Gastrocnemius medialis (tissue), 4 donors: Measurements from ENCODE around the gene SWAP70. TPM values are rescaled to one million over a fixed set of nuclear protein-coding genes. Genes with fewer than 3 reads are reported as not detected.

Source experiments
- ATAC-seq, 2 donors: fragments of 150-250 bp; one replicate each; pipeline ENCODE4 v1.9.1; 2016
- DNase-seq, 2 donors: peaks; one replicate each; pipeline ENCODE4 v3.0.0-alpha.2; 2019
- H3K27ac ChIP-seq, 4 donors: fragments of 200-600 bp; sonication (generic); 1 replicate in 1 of 4; 2 replicates in 3 of 4; pipeline ENCODE4 v1.5.1; 2016 to 2018; ENCODE audit warnings: mild to moderate bottlenecking in 2 of 4, moderate library complexity in 1 of 4
- H3K27me3 ChIP-seq, 3 donors: fragments of 200-600 bp; sonication (generic) in 2 of 3; 1 replicate in 1 of 3; 2 replicates in 2 of 3; pipeline versions ENCODE4 v1.5.1 to v1.6.0; 2016 to 2019; ENCODE audit warnings: mild to moderate bottlenecking in 1 of 3, moderate library complexity in 1 of 3
- H3K36me3 ChIP-seq, 2 donors: fragments of 200-600 bp; sonication (generic) in 1 of 2; one replicate each; pipeline ENCODE4 v1.5.1; 2017 to 2018
- H3K4me1 ChIP-seq, 2 donors: fragments of 200-600 bp; sonication (generic) in 1 of 2; one replicate each; pipeline ENCODE4 v1.5.1; 2016 to 2017; ENCODE audit warnings: mild to moderate bottlenecking in 2 of 2
- H3K4me3 ChIP-seq, 4 donors: fragments of 200-600 bp; sonication (generic) in 3 of 4; 1 replicate in 1 of 4; 2 replicates in 3 of 4; pipeline ENCODE4 v1.5.1; 2016 to 2019; ENCODE audit warnings: mild to moderate bottlenecking in 2 of 4
- H3K9me3 ChIP-seq, 3 donors: fragments of 200-600 bp; sonication (generic) in 2 of 3; 1 replicate in 1 of 3; 2 replicates in 2 of 3; pipeline ENCODE4 v1.5.1; 2016 to 2019
- POLR2A ChIP-seq, 2 donors: fragments of 450-650 bp; IDR thresholded peaks; one replicate each; pipeline ENCODE4 v1.6.1; 2017; ENCODE audit warnings: antibody characterized with exemption in 2 of 2, mild to moderate bottlenecking in 2 of 2, moderate library complexity in 2 of 2
- in situ Hi-C, 4 donors: fragments of 200-750 bp; cut with MboI; loops; one replicate each; pipeline versions ENCODE4 v1.15.0 to v1.8.0; 2017; ENCODE audit warnings: low sequenced_read_pairs in 4 of 4
- intact Hi-C: fragments of 100-400 bp; cut with DNase I; formaldehyde crosslinking; loops from one replicate; pipeline ENCODE4 v1.15.1; 2023; ENCODE audit warnings: low total_unique reads
- total RNA-seq, 4 donors: library from RNA; depleted of rRNA; stranded (reverse); fragments of >200 nt; gene quantifications; one replicate each; pipeline versions ENCODE4 v1.1.0 to v1.2.3, GENCODE V29; 2016
- TF ChIP-seq, protein P1 (sequence below), 5 experiments: fragments of 450-650 bp in 3 of 5; fragments of 200-600 bp in 2 of 5; sonication (generic) in 2 of 5; IDR thresholded peaks in 4 of 5; conservative IDR thresholded peaks in 1 of 5; 1 replicate in 4 of 5; 2 replicates in 1 of 5; pipeline ENCODE4 v1.5.1; 2016 to 2019; ENCODE audit warnings: antibody characterized with exemption in 5 of 5, mild to moderate bottlenecking in 3 of 5, moderate library complexity in 3 of 5

The SWAP70 gene
- total RNA-seq, 4 donors from 2014 or later, result 6.5 to 14.4 (median 9.1) TPM

DNA sequence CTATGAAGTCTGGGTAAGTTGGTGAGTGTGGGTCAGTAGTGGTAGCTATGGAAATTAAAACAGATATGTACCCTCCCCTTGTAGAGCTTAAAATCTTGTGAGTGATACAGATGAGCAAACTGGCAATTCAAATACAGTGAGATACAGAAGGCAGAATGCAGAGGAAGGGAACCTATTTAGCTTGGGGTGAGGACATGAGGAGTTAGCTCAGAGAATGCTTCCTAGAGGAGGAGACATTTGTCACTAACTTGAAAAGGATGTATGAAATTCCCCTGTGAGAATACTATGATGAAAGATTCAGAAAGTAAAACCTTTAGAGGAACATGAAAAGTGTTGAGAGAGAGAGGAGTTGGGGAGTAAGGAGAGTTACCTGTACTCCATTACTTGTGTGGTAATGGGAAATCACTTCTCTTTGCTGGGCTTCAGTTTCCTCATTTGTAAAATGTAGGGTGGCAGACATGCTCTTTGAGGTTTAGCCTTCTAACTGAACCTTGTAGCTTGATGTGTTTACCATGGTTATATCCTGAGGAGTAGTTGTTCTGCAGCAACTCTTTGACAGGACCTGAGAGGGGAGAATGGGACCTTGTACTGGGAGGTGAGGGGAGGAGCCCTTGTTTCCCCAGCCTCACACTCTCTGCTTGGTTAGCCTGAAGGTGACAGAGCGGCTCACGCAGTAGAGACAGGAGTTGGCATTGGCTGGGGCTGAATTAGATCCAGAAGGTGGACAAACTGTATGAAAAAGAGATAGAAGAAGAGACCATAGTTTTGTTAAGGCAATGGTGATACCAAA is 17.9 kb downstream of the SWAP70 start:
- ATAC-seq, result no peak
- TF ChIP-seq, protein P1, sequence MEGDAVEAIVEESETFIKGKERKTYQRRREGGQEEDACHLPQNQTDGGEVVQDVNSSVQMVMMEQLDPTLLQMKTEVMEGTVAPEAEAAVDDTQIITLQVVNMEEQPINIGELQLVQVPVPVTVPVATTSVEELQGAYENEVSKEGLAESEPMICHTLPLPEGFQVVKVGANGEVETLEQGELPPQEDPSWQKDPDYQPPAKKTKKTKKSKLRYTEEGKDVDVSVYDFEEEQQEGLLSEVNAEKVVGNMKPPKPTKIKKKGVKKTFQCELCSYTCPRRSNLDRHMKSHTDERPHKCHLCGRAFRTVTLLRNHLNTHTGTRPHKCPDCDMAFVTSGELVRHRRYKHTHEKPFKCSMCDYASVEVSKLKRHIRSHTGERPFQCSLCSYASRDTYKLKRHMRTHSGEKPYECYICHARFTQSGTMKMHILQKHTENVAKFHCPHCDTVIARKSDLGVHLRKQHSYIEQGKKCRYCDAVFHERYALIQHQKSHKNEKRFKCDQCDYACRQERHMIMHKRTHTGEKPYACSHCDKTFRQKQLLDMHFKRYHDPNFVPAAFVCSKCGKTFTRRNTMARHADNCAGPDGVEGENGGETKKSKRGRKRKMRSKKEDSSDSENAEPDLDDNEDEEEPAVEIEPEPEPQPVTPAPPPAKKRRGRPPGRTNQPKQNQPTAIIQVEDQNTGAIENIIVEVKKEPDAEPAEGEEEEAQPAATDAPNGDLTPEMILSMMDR (IDR thresholded peaks at IDR 0.05 in 4 of 5, conservative IDR thresholded peaks at IDR 0.05 in 1 of 5), result no peak
- TF ChIP-seq POLR2A (IDR thresholded peaks at IDR 0.05), result no peak
- Histone ChIP-seq H3K4me3 (no peak overlapping the region), H3K9me3 (no peaks in the 10 kb centered on the region), H3K36me3 (no peaks in the 10 kb centered on the region), H3K27ac (peak overlapping the region in 1 of 4 donors; percentile 25), H3K4me1 (no peaks in the 10 kb centered on the region), H3K27me3 (no peaks in the 10 kb centered on the region)
- intact Hi-C loops, result no loop called here
- in situ Hi-C loops, result no loop called here
- no peak for DNase-seq

DNA sequence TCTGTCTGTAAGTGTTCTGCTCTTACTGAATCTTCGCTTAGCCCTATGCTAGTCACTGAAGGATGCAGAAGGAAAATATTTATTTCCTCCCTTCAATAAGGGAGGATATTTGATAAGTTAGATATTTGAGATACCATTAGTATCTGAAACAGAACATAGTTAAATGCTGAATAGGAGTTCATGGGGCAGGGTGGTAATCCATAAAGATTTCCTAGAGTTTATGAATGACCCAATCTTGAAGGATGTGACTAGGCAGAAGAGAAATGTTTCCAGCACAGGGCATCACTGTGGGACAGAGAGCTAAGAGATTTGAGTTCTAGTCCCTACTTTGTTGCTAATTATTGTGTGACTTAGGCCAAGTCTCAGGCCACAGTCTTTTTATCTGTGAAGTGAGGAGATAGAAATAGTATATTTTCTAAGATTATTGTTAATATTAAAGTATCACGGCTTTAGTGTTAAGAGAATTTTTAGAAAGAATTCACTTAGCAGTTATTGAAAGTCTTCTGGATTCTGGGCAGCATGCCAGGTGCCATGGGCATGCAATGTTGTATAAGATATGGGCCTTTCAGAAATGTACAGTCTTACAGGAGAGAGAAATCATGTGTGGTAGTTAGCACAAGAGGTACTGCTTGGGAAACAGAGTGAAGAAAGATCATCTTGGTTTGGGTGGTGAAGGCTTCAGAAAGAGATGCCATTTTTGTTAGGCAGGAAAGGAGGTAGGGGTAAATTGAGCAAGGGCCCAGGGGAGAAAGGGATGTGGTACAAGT is 24.0 kb downstream of the SWAP70 start:
- TF ChIP-seq POLR2A (IDR thresholded peaks at IDR 0.05), result no peak
- TF ChIP-seq, protein P1 (IDR thresholded peaks at IDR 0.05 in 4 of 5, conservative IDR thresholded peaks at IDR 0.05 in 1 of 5), result no peak
- Histone ChIP-seq H3K4me3 (no peak overlapping the region), H3K9me3 (no peaks in the 10 kb centered on the region), H3K4me1 (peaks cover 8 to 19% of the 10 kb centered on the region in 2 donors), H3K27me3 (no peaks in the 10 kb centered on the region), H3K27ac (peak overlapping the region; percentile 63 to 79 (median 74)), H3K36me3 (no peaks in the 10 kb centered on the region)
- in situ Hi-C loops (no loop called here), intact Hi-C loops (no loop called here)
- no peak for ATAC-seq
- DNase-seq, result no peak

DNA sequence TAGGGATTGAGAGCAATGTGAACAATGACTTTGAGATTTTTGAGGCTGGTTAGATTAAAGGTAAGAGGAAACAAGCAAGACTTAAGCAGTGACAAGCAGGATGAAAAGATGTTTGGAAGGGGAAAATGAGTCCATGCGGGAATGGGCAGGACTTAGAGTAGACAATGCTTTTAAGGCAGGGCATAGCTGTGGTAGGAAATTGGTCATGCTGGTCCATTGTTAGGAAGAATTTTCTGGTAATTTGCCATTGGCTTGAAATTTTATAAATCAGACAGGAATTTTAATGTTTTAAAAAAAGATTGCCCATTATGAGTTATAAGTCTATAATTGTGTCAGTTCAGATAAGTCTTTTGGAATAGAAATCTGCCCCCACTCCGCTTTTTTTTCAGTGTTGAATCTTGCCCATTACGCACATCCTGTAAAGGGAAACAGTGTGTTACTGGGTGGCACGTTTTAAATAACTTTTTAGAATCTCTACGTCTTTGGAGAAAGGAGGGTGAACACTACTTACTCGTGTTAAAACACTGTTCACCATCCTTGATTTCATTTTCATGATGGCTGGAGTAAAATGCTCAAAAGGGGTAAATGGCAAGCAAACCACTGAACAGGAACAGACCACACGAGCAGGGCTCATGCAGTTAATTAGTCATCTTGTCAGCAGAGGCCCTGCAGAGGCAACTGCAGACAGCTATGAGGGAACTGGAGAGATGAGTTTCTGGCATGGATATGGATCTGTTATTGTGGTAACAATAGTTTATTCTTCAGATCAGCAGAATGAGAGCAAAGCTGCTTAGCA is 25.0 kb downstream of the SWAP70 start:
- peaks cover 8 to 23% of the 10 kb centered on the region in 2 donors for H3K4me1 ChIP-seq
- no peaks in the 10 kb centered on the region for H3K27me3 ChIP-seq
- H3K27ac ChIP-seq, result peak overlapping the region; percentile 63 to 79 (median 74)
- no peaks in the 10 kb centered on the region for H3K9me3 ChIP-seq
- in situ Hi-C loops (no loop called here), intact Hi-C loops (no loop called here)
- TF ChIP-seq, protein P1 (IDR thresholded peaks at IDR 0.05 in 4 of 5, conservative IDR thresholded peaks at IDR 0.05 in 1 of 5), result no peak
- TF ChIP-seq POLR2A (IDR thresholded peaks at IDR 0.05), result peak in 1 of 2 donors; percentile 58
- DNase-seq, result no peak
- no peak overlapping the region for H3K4me3 ChIP-seq
- peak; percentile 55 to 57 for ATAC-seq
- no peaks in the 10 kb centered on the region for H3K36me3 ChIP-seq

DNA sequence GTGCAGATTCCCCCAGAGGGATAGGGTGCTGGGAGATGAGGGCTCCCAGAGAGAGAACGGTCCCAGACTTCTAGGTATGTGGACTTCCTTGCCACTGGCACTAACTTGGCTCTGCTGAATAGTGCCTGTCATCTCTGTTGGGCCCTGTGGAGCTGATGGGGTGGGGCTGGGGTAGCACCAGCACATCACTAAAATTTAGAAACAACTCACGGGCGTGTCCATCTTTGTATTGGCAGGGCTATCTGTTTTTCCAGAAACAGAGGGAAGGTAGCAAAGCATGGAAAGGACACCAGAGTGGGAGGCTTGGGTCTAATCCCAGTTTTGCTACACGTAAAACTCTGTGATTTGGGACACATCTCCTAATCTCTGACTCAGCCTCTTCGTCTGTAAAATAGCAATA is 25.8 kb downstream of the SWAP70 start:
- ATAC-seq (peak in 1 of 2 donors; percentile 37), DNase-seq (peak in 1 of 2 donors; percentile 19)
- Histone ChIP-seq H3K27ac (peak overlapping the region; percentile 63 to 79 (median 74)), H3K4me1 (peaks cover 8 to 23% of the 10 kb centered on the region in 2 donors), H3K36me3 (peaks cover 0 to 3% of the 10 kb centered on the region in 2 donors), H3K27me3 (no peaks in the 10 kb centered on the region), H3K4me3 (no peak overlapping the region), H3K9me3 (no peaks in the 10 kb centered on the region)
- in situ Hi-C loops (no loop called here), intact Hi-C loops (no loop called here)
- TF ChIP-seq POLR2A (IDR thresholded peaks at IDR 0.05), result no peak
- TF ChIP-seq, protein P1 (IDR thresholded peaks at IDR 0.05 in 4 of 5, conservative IDR thresholded peaks at IDR 0.05 in 1 of 5), result no peak
